HUES6 (cell line): ENCODE measurements around the gene CDKN2B-AS1.
"Not testable (repeated sequence)": the region's sequence is repeated elsewhere in the genome, so short reads cannot be mapped to it uniquely, and the experiment has no call there.

ENCODE experiments used
- H3K27ac ChIP-seq: 2 replicates; pipeline ENCODE4 v1.7.0; 2013; ENCODE audit warnings: low read depth, mild to moderate bottlenecking, low read length, inconsistent platforms
- H3K27me3 ChIP-seq: 2 replicates; pipeline ENCODE4 v1.6.1; 2013; ENCODE audit warnings: low read length; ENCODE audit not compliant: control insufficient read depth, insufficient read depth
- H3K36me3 ChIP-seq: 2 replicates; pipeline ENCODE4 v1.6.1; 2013; ENCODE audit warnings: low read length; ENCODE audit not compliant: control insufficient read depth, insufficient read depth
- H3K4me1 ChIP-seq: 2 replicates; pipeline ENCODE4 v1.6.1; 2013; ENCODE audit warnings: low read length; ENCODE audit not compliant: control insufficient read depth, insufficient read depth
- H3K4me3 ChIP-seq: 2 replicates; pipeline ENCODE4 v1.5.1; 2013; ENCODE audit warnings: low read depth, low read length
- H3K9ac ChIP-seq: one replicate; pipeline ENCODE4 v1.6.1; 2013; ENCODE audit warnings: mild to moderate bottlenecking, low read length
- H3K9me3 ChIP-seq: 2 replicates; pipeline ENCODE4 v1.6.1; 2013; ENCODE audit warnings: low read depth, low read length; ENCODE audit not compliant: control insufficient read depth, insufficient read depth

The CDKN2B-AS1 gene

DNA sequence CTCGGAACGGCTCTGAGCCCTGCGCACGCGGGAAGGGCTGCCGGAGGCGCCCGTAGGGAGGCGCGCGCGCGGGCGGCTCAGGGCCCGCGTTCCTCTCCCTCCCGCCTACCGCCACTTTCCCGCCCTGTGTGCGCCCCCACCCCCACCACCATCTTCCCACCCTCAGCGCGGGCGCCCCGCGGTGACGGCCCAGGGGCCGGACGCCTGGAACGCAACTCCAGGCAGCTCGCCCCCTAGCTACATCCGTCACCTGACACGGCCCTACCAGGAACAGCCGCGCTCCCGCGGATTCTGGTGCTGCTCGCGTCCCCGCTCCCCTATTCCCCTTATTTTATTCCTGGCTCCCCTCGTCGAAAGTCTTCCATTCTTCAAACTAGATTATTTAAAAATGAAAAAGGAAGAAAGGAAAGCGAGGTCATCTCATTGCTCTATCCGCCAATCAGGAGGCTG is at the start of gene CDKN2B-AS1:
Gene CDKN2B-AS1, plus strand, starts transcription at position 236 of the 450 bp plus-strand sequence.
- peak within 1 kb of the TSS; percentile 74 for H3K4me3 ChIP-seq
- no peaks in the 10 kb centered on the region for H3K9me3 ChIP-seq
- H3K9ac ChIP-seq = peak within 1 kb of the TSS; percentile 65
- peaks cover 96% of the 10 kb centered on the region for H3K27me3 ChIP-seq
- peaks cover 23% of the 10 kb centered on the region for H3K4me1 ChIP-seq
- no peak within 1 kb of the TSS for H3K27ac ChIP-seq
- H3K36me3 ChIP-seq = no peaks in the 10 kb centered on the region

- H3K36me3 ChIP-seq = no peaks in the 10 kb centered on the region
- no peaks in the 10 kb centered on the region for H3K4me1 ChIP-seq
- no peaks in the 10 kb centered on the region for H3K27me3 ChIP-seq
- no peak overlapping the region for H3K4me3 ChIP-seq
- no peak overlapping the region for H3K27ac ChIP-seq
- H3K9me3 ChIP-seq = no peaks in the 10 kb centered on the region
- no peak overlapping the region for H3K9ac ChIP-seq
These were observed 49.0 kb upstream of the CDKN2B-AS1 start for GRCh38 chr9:21945606-21946005.

DNA sequence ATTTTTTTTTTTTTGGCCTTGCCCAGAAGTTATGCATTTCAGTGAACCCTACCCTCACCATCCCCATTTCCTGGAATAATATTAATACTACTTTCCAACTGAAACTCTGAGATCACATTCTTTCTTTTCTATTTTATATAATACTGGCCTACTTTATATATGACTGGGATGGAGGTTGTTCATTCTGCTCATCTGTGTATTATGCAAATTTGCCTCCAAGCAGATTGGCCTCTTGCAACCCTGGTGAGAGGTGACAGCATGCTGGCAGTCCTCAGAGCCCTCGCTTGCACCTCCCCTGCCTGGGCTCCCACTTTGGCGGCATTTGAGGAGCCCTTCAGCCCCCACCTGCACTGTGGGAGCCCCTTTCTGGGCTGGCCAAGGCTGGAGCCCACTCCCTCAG is 35.8 kb upstream of the CDKN2B-AS1 start:
- no peaks in the 10 kb centered on the region for H3K4me1 ChIP-seq
- H3K36me3 ChIP-seq = no peaks in the 10 kb centered on the region
- peaks cover 25% of the 10 kb centered on the region for H3K27me3 ChIP-seq
- H3K9me3 ChIP-seq = no peaks in the 10 kb centered on the region
- H3K9ac ChIP-seq = no peak overlapping the region
- no peak overlapping the region for H3K27ac ChIP-seq
- no peak overlapping the region for H3K4me3 ChIP-seq

DNA sequence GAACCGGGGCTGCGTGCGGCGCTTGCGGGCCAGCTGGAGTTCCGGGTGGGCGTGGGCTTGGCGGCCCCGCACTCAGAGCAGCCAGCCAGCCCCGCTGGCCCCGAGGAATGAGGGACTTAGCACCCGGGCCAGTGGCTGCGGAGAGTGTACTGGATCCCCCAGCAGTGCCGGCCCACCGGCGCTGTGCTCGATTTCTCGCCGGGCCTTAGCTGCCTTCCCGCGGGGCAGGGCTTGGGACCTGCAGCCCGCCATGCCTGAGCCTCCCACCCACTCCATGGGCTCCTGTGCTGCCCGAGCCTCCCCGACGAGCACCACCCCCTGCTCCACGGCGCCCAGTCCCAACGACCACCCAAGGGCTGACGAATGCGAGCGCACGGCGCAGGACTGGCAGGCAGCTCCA is 35.3 kb upstream of the CDKN2B-AS1 start:
- not testable (repeated sequence) for H3K36me3 ChIP-seq, H3K27ac ChIP-seq, H3K9ac ChIP-seq, H3K4me1 ChIP-seq, H3K4me3 ChIP-seq, H3K9me3 ChIP-seq
- H3K27me3 ChIP-seq = peaks cover 30% of the 10 kb centered on the region

DNA sequence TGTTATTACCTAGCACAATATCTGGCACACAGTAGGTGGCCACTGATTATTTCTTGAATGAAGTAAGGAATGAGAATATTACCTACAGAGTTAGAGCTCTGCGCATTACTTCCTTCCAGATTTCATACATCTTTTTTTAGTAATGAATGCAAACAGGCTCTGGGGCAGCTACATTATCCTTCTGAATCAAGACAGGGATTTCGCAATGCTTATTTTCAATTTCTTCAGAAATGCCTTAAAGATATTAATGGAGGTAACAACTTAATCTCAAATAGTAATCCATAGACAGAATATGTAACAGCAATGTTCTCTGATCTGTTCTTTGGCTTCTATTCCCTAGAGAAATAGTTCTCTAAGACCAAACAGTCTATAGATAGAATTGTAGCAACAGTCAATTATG is 33.0 kb upstream of the CDKN2B-AS1 start:
- peaks cover 53% of the 10 kb centered on the region for H3K27me3 ChIP-seq
- no peak overlapping the region for H3K27ac ChIP-seq
- no peak overlapping the region for H3K9ac ChIP-seq
- H3K9me3 ChIP-seq = no peaks in the 10 kb centered on the region
- H3K36me3 ChIP-seq = no peaks in the 10 kb centered on the region
- H3K4me1 ChIP-seq = peaks cover 14% of the 10 kb centered on the region
- H3K4me3 ChIP-seq = no peak overlapping the region

GRCh38 chr9:21964925-21965385 is 29.6 kb upstream of the CDKN2B-AS1 start:
- no peak overlapping the region for H3K9ac ChIP-seq
- peaks cover 87% of the 10 kb centered on the region for H3K27me3 ChIP-seq
- H3K27ac ChIP-seq = no peak overlapping the region
- peaks cover 34% of the 10 kb centered on the region for H3K4me1 ChIP-seq
- peak overlapping the region; percentile 68 for H3K4me3 ChIP-seq
- H3K36me3 ChIP-seq = no peaks in the 10 kb centered on the region
- no peaks in the 10 kb centered on the region for H3K9me3 ChIP-seq

DNA sequence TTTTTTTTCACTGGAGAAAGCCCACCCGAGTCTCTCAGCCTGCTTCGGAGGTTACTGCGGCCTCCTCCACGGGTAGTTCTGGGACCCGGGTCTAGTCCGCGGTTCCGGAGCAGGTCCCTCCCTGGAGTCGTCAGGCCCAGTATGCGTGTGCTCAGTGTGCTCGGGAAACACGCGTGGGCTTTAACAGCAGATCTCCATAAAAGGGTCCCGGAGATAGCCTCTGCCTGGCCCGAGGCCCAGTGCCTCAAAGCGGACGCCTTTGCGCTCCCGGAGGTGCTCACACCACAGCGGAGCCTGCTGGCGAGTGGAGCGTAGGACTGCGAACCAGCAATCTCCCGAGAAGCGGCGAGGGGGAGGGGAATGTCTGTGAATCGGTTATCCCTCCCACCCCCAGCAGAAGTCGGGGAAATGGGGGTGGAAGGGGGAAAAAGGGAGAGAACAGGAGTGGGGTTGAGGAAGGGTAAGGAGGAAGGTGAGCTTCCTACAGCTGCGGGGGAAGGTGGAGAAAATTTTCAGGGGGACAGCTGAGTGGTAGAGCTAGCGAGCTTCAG is 29.1 kb upstream of the CDKN2B-AS1 start:
- Histone ChIP-seq H3K4me1 (peaks cover 39% of the 10 kb centered on the region), H3K9ac (no peak overlapping the region), H3K9me3 (no peaks in the 10 kb centered on the region), H3K36me3 (no peaks in the 10 kb centered on the region), H3K27ac (no peak overlapping the region), H3K27me3 (peaks cover 92% of the 10 kb centered on the region), H3K4me3 (peak overlapping the region; percentile 68)

- peaks cover 97% of the 10 kb centered on the region for H3K27me3 ChIP-seq
- no peaks in the 10 kb centered on the region for H3K9me3 ChIP-seq
- H3K9ac ChIP-seq = no peak overlapping the region
- H3K4me1 ChIP-seq = peaks cover 42% of the 10 kb centered on the region
- H3K4me3 ChIP-seq = peak overlapping the region; percentile 68
- no peaks in the 10 kb centered on the region for H3K36me3 ChIP-seq
- no peak overlapping the region for H3K27ac ChIP-seq
These were observed 28.3 kb upstream of the CDKN2B-AS1 start for GRCh38 chr9:21966140-21966851.

DNA sequence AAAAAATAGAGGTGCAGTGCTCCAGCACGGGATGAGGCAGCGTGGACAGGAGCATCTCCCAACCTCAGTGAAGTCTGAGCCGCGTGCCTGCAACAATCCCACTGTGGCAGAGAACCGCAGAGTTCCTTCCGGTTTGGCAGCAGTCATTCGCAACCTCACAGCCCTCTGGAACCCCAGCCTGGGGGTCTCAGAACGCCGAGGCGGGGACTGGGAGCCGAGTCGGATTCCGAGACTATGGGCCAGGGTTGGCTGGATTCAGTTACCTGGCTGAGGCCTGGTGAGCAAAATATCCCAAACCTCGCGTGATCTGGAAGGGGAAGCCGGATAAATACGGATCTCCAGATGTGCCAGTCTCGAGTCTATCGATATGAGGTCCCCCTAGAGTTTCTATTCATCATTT is 27.4 kb upstream of the CDKN2B-AS1 start:
- no peak overlapping the region for H3K9ac ChIP-seq
- H3K4me3 ChIP-seq = peak overlapping the region; percentile 16; the same call in 1 of the 2 replicates
- no peaks in the 10 kb centered on the region for H3K9me3 ChIP-seq
- peaks cover 43% of the 10 kb centered on the region for H3K4me1 ChIP-seq
- peaks cover 98% of the 10 kb centered on the region for H3K27me3 ChIP-seq
- H3K27ac ChIP-seq = no peak overlapping the region
- no peaks in the 10 kb centered on the region for H3K36me3 ChIP-seq

GRCh38 chr9:21967702-21968101 is 26.9 kb upstream of the CDKN2B-AS1 start:
- Histone ChIP-seq H3K27me3 (peaks cover 100% of the 10 kb centered on the region), H3K4me3 (peak overlapping the region; percentile 34; the same call in 1 of the 2 replicates), H3K9me3 (no peaks in the 10 kb centered on the region), H3K27ac (no peak overlapping the region), H3K9ac (no peak overlapping the region), H3K36me3 (no peaks in the 10 kb centered on the region), H3K4me1 (peaks cover 43% of the 10 kb centered on the region)

- peak overlapping the region; percentile 34 for H3K4me3 ChIP-seq
- H3K27ac ChIP-seq = no peak overlapping the region
- H3K9me3 ChIP-seq = no peaks in the 10 kb centered on the region
- peaks cover 100% of the 10 kb centered on the region for H3K27me3 ChIP-seq
- H3K4me1 ChIP-seq = peaks cover 43% of the 10 kb centered on the region
- H3K9ac ChIP-seq = no peak overlapping the region
- no peaks in the 10 kb centered on the region for H3K36me3 ChIP-seq
These were observed 26.1 kb upstream of the CDKN2B-AS1 start for GRCh38 chr9:21968331-21969010.
